Mesendoderm (in vitro differentiated cells): ENCODE data around the gene RELCH.
A peak's percentile ranks its signal among the peaks of the same experiment; 100 is the strongest.

ENCODE experiments used
- DNase-seq: peaks from one replicate; pipeline ENCODE4 v3.0.0; 2013
- H2AK5ac ChIP-seq: 2 replicates; pipeline ENCODE4 v1.6.1; 2013; ENCODE audit warnings: low read length, inconsistent platforms
- H2BK120ac ChIP-seq: 2 replicates; pipeline ENCODE4 v1.6.1; 2013; ENCODE audit warnings: low read depth, mild to moderate bottlenecking, low read length, moderate library complexity, mixed read lengths
- H2BK15ac ChIP-seq: replicated peaks from 2 replicates; pipeline ENCODE4 v1.6.1; 2013; ENCODE audit warnings: low read depth, mild to moderate bottlenecking, moderate library complexity
- H2BK5ac ChIP-seq: 2 replicates; pipeline ENCODE4 v1.6.1; 2013; ENCODE audit warnings: low read length, inconsistent platforms
- H3K18ac ChIP-seq: 2 replicates; pipeline ENCODE4 v1.6.1; 2013; ENCODE audit warnings: mild to moderate bottlenecking, low read length, mixed read lengths
- H3K23ac ChIP-seq: one replicate; pipeline ENCODE4 v1.6.1; 2013; ENCODE audit warnings: low read length
- H3K27ac ChIP-seq: 2 replicates; pipeline ENCODE4 v1.5.1; 2013; ENCODE audit warnings: low read depth, mild to moderate bottlenecking, inconsistent platforms, low read length, moderate library complexity
- H3K27me3 ChIP-seq: 2 replicates; pipeline ENCODE4 v1.6.1; 2013; ENCODE audit warnings: low read length, control low read depth, mild to moderate bottlenecking, inconsistent platforms; ENCODE audit not compliant: insufficient read depth, poor library complexity
- H3K36me3 ChIP-seq: 2 replicates; pipeline ENCODE4 v1.6.1; 2013; ENCODE audit warnings: low read length, inconsistent platforms; ENCODE audit not compliant: control insufficient read depth, insufficient read depth
- H3K4ac ChIP-seq: one replicate; pipeline ENCODE4 v1.6.1; 2013; ENCODE audit warnings: low read depth, mild to moderate bottlenecking, low read length, moderate library complexity
- H3K4me1 ChIP-seq: 2 replicates; pipeline ENCODE4 v1.6.1; 2013; ENCODE audit warnings: low read depth, low read length, inconsistent platforms; ENCODE audit not compliant: control insufficient read depth
- H3K4me2 ChIP-seq: 2 replicates; pipeline ENCODE4 v1.6.1; 2013; ENCODE audit warnings: low read length
- H3K4me3 ChIP-seq: 2 replicates; pipeline ENCODE4 v1.5.1; 2013; ENCODE audit warnings: mild to moderate bottlenecking, low read length
- H3K56ac ChIP-seq: one replicate; pipeline ENCODE4 v1.6.1; 2013; ENCODE audit warnings: low read length
- H3K79me1 ChIP-seq: 2 replicates; pipeline ENCODE4 v1.6.1; 2013; ENCODE audit warnings: low read length, inconsistent platforms
- H3K79me2 ChIP-seq: 2 replicates; pipeline ENCODE4 v1.6.1; 2013; ENCODE audit warnings: mild to moderate bottlenecking, low read length; ENCODE audit not compliant: control insufficient read depth, insufficient read depth
- H3K9ac ChIP-seq: 2 replicates; pipeline ENCODE4 v1.6.1; 2013; ENCODE audit warnings: low read length, inconsistent platforms
- H4K5ac ChIP-seq: one replicate; pipeline ENCODE4 v1.6.1; 2013; ENCODE audit warnings: low read length
- H4K8ac ChIP-seq: one replicate; pipeline ENCODE4 v1.6.1; 2013; ENCODE audit warnings: low read depth, mild to moderate bottlenecking, control low read depth, low read length, moderate library complexity
- WGBS: extraction: QIAGEN DNeasy Blood & Tissue Kit; methylation state at CpG from one replicate; pipeline ENCODE4 v1.1.7; 2013; ENCODE audit warnings: low lambda C conversion rate, missing lambda C conversion rate; ENCODE audit not compliant: insufficient coverage; ENCODE audit errors: extremely low coverage; 5-methylcytosine and 5-hydroxymethylcytosine counted together

Gene RELCH

DNA sequence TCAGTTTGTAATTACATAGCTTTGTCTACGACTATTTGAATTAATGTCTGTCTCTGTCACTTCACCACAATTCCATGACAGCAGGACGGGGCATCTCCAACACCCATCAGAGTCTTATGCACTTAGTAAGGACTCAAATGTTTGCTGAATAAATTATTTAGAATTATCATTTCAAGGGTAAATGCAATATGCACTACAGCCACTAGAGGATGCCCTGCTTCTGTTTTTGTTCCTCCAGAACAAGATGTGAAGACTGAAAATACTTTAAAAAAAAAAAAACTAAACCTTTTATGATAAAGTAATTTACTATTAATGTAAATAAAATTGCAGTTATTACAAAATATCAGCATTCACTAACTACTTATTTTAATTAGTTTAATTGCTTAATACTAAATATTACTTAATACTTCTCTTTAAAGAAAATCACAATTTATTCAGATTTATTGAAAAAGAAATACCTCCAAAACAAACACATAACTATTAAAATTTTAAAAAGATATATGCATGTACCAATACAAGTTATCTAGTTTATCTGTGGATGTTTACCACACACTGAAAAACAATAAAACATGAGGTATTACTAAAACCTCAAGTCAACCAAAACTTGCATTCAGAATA, 3.4 kb upstream of the RELCH start:
- peak; percentile 55 for DNase-seq
- Histone ChIP-seq H3K23ac (no peak overlapping the region), H3K56ac (no peak overlapping the region), H2BK15ac (no peak overlapping the region), H4K5ac (no peak overlapping the region), H3K4me2 (no peak overlapping the region), H3K4me1 (no peaks in the 10 kb centered on the region), H2BK120ac (no peak overlapping the region), H3K79me2 (peaks cover 14% of the 10 kb centered on the region), H2AK5ac (no peak overlapping the region), H3K18ac (no peak overlapping the region), H4K8ac (no peak overlapping the region), H2BK5ac (no peak overlapping the region), H3K4me3 (no peak overlapping the region), H3K9ac (no peak overlapping the region), H3K36me3 (no peaks in the 10 kb centered on the region), H3K79me1 (peaks cover 6% of the 10 kb centered on the region), H3K27ac (no peak overlapping the region), H3K4ac (no peak overlapping the region), H3K27me3 (no peaks in the 10 kb centered on the region)
- no CpG with 5 or more reads among the region's 2 CpGs for WGBS

DNA sequence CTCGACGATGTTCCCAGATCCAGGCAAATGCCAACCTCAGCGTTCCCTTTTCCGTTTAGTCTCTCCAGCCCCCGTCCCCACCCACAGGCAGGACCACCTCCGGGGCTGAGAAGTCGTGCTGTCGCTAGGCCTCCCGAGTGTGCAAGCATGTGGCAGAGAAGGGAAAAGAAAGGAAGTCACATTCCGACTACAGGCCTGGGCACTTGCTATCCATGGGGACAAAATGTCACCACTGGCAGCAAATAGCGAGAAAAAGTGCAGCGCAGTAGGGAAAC, 619 bp upstream of the RELCH start:
- peak overlapping the region; percentile 88 for H3K56ac ChIP-seq
- no peaks in the 10 kb centered on the region for H3K4me1 ChIP-seq
- H3K27me3 ChIP-seq = no peaks in the 10 kb centered on the region
- H3K23ac ChIP-seq = no peak overlapping the region
- no CpG with 5 or more reads among the region's 12 CpGs for WGBS
- H3K4me2 ChIP-seq = peak overlapping the region; percentile 92
- H2BK15ac ChIP-seq = no peak overlapping the region
- peaks cover 9% of the 10 kb centered on the region for H3K79me1 ChIP-seq
- no peak overlapping the region for H4K8ac ChIP-seq
- H3K4ac ChIP-seq = no peak overlapping the region
- no peak overlapping the region for H4K5ac ChIP-seq
- peak overlapping the region; percentile 60 for H3K4me3 ChIP-seq
- peak overlapping the region; percentile 60 for H3K27ac ChIP-seq
- peak overlapping the region; percentile 31 for H2BK5ac ChIP-seq
- no peaks in the 10 kb centered on the region for H3K36me3 ChIP-seq
- H3K9ac ChIP-seq = peak overlapping the region; percentile 71
- H2BK120ac ChIP-seq = no peak overlapping the region
- peaks cover 31% of the 10 kb centered on the region for H3K79me2 ChIP-seq
- H3K18ac ChIP-seq = no peak overlapping the region
- H2AK5ac ChIP-seq = no peak overlapping the region
- peak; percentile 89 for DNase-seq

DNA sequence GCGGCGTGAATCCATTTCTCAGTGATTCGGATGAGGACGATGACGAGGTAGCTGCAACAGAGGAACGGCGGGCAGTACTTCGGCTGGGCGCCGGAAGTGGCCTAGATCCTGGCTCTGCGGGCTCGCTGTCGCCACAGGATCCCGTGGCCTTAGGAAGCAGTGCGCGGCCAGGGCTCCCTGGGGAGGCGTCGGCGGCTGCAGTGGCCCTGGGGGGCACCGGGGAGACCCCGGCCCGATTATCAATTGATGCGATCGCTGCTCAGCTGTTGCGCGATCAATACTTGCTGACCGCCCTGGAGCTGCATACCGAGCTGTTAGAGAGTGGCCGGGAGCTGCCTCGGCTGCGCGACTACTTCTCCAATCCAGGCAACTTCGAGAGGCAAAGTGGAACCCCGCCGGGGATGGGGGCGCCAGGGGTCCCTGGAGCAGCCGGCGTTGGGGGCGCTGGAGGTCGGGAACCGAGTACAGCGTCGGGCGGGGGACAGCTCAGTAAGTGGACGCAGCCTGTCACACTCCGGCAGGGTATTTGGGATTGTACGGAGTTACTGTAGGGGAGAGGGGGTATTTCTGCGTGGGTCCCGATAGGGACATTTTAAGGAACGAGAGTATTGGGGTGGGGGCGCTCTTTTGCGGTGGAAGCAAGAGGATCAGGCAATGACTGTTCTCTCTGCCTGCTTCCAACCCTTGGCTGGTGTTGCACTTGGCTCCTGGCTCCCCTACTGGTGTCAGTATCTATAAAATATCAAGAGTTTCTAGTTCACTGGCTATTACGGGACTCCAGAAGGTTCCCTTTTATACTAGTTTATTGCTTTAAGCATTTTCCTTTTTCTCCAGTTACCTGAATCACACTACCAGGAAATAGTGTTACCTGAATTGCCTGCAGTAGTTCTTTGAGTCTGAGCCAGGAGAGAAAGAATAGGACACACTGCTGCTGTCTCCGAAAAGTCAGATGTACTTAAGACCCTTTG, 772 bp downstream of the RELCH start:
- Histone ChIP-seq H3K4me3 (peak overlapping the region; percentile 93), H4K5ac (no peak overlapping the region), H3K36me3 (no peaks in the 10 kb centered on the region), H4K8ac (no peak overlapping the region), H3K56ac (peak overlapping the region; percentile 97), H2BK15ac (no peak overlapping the region), H2AK5ac (no peak overlapping the region), H3K27me3 (no peaks in the 10 kb centered on the region), H3K23ac (no peak overlapping the region), H3K79me1 (peaks cover 8% of the 10 kb centered on the region), H3K79me2 (peaks cover 42% of the 10 kb centered on the region), H3K4me2 (peak overlapping the region; percentile 15), H3K27ac (peak overlapping the region; percentile 9), H3K18ac (no peak overlapping the region), H3K4me1 (no peaks in the 10 kb centered on the region), H3K9ac (peak overlapping the region; percentile 90), H3K4ac (peak overlapping the region; percentile 57), H2BK120ac (no peak overlapping the region), H2BK5ac (no peak overlapping the region)
- WGBS = no CpG with 5 or more reads among the region's 54 CpGs
- peak; percentile 58 for DNase-seq

DNA sequence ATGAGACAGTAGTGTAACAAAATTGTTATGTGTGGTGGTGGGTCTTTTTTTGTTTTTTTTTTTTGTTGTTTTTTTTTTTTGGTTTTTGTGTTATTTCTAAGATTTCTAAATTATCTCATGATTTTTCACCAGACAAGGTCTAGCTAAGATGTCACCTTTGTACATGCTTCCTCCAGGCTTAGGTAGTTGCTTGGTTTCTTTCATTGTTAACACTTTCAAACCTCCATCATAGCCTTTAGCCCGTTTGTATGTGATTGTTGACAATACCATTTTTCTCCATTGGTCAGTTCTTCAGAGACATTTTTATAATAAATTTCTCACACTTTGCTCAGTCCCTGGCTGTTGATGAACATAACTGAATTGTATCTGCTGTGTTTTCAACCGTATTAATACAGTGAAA, 2.2 kb downstream of the RELCH start:
- Histone ChIP-seq H3K23ac (no peak overlapping the region), H4K5ac (no peak overlapping the region), H3K79me2 (peaks cover 51% of the 10 kb centered on the region), H3K4me1 (no peaks in the 10 kb centered on the region), H2AK5ac (no peak overlapping the region), H3K18ac (no peak overlapping the region), H3K56ac (no peak overlapping the region), H3K27ac (no peak overlapping the region), H3K27me3 (no peaks in the 10 kb centered on the region), H4K8ac (no peak overlapping the region), H3K4me2 (peak overlapping the region; percentile 31), H2BK5ac (no peak overlapping the region), H3K9ac (peak overlapping the region; percentile 29), H3K4ac (no peak overlapping the region), H2BK120ac (no peak overlapping the region), H3K79me1 (peaks cover 6% of the 10 kb centered on the region), H3K36me3 (no peaks in the 10 kb centered on the region), H2BK15ac (no peak overlapping the region), H3K4me3 (no peak overlapping the region)
- DNase-seq = no peak
- no CpG with 5 or more reads among the region's 2 CpGs for WGBS

DNA sequence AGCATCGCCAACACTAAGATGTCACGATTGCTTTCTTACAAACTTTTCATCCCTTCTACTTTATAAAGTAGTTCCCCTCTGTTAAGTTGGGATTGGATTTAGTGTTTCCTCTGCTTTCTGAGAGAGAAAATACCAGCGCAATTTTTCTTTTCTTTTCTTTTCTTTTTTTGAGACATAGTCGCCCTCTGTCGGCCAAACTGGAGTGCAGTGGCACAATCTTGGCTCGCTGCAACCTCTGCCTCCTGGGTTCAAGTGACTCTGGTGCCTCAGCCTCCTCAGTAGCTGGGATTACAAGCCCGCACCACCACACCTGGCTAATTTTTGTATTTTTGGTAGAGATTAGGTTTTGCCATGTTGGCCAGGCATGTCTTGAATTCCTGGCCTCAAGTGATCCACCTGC, 9.0 kb downstream of the RELCH start:
- H3K4me2 ChIP-seq = no peak overlapping the region
- no CpG with 5 or more reads among the region's 7 CpGs for WGBS

More for the DNA sequence above, 9.0 kb downstream of the RELCH start:
- Histone ChIP-seq H3K4ac (no peak overlapping the region), H2AK5ac (no peak overlapping the region), H2BK5ac (no peak overlapping the region), H3K23ac (no peak overlapping the region), H3K79me1 (peaks cover 5% of the 10 kb centered on the region), H3K36me3 (no peaks in the 10 kb centered on the region), H2BK15ac (no peak overlapping the region), H3K56ac (no peak overlapping the region), H3K18ac (no peak overlapping the region), H3K4me3 (no peak overlapping the region), H3K4me1 (no peaks in the 10 kb centered on the region), H3K27me3 (no peaks in the 10 kb centered on the region), H3K27ac (no peak overlapping the region), H3K79me2 (peaks cover 43% of the 10 kb centered on the region), H3K9ac (no peak overlapping the region), H2BK120ac (no peak overlapping the region), H4K5ac (no peak overlapping the region), H4K8ac (no peak overlapping the region)
- peak; percentile 14 for DNase-seq
